T-helper 2 cell treated with Interferon-gamma antibody and Interleukin-4, amounts not matched to agents 5 μg/mL and 100 μg/mL, for 36 hours (primary cell): Measurements from ENCODE around the gene HNF1B.
A peak's percentile ranks its signal among the peaks of the same experiment; 100 is the strongest.

ENCODE experiments used
- DNase-seq: peaks from one replicate; pipeline ENCODE4 v3.0.0; 2021; ENCODE audit warnings: low spot score
- H3K27ac Mint-ChIP-seq: one replicate; pipeline ENCODE4 v1.8.0; 2021; ENCODE audit warnings: mild to moderate bottlenecking, mixed read lengths
- H3K27me3 Mint-ChIP-seq: one replicate; pipeline ENCODE4 v1.8.0; 2021; ENCODE audit warnings: low read depth, mixed read lengths
- H3K36me3 Mint-ChIP-seq: one replicate; pipeline ENCODE4 v1.8.0; 2021; ENCODE audit warnings: low read depth, mixed read lengths
- H3K4me1 Mint-ChIP-seq: one replicate; pipeline ENCODE4 v1.8.0; 2021; ENCODE audit warnings: low read depth, mixed read lengths
- H3K4me3 Mint-ChIP-seq: one replicate; pipeline ENCODE4 v1.8.0; 2022; ENCODE audit warnings: mild to moderate bottlenecking, moderate library complexity, mixed read lengths
- H3K9me3 Mint-ChIP-seq: one replicate; pipeline ENCODE4 v1.8.0; 2021; ENCODE audit warnings: mixed read lengths

The HNF1B gene

GRCh38 chr17:37750292-37750691, 5.4 kb upstream of the HNF1B start:
- Mint-ChIP-seq H3K9me3 (no peaks in the 10 kb centered on the region), H3K36me3 (peaks cover under 1% of the 10 kb centered on the region), H3K4me3 (no peak overlapping the region), H3K4me1 (peaks cover 32% of the 10 kb centered on the region), H3K27ac (no peak overlapping the region), H3K27me3 (peaks cover 31% of the 10 kb centered on the region)
- DNase-seq = no peak

- Mint-ChIP-seq H3K27ac (no peak overlapping the region), H3K27me3 (peaks cover 54% of the 10 kb centered on the region), H3K36me3 (peaks cover 3% of the 10 kb centered on the region), H3K9me3 (no peaks in the 10 kb centered on the region), H3K4me3 (no peak overlapping the region), H3K4me1 (peaks cover 28% of the 10 kb centered on the region)
- DNase-seq = no peak
Observed at GRCh38 chr17:37747222-37747621, 2.4 kb upstream of the HNF1B start.

GRCh38 chr17:37746617-37747016, 1.8 kb upstream of the HNF1B start:
- Mint-ChIP-seq H3K27ac (no peak overlapping the region), H3K4me1 (peaks cover 24% of the 10 kb centered on the region), H3K36me3 (peaks cover 3% of the 10 kb centered on the region), H3K4me3 (no peak overlapping the region), H3K9me3 (no peaks in the 10 kb centered on the region), H3K27me3 (peaks cover 59% of the 10 kb centered on the region)
- DNase-seq = no peak

GRCh38 chr17:37745801-37746426, 1.1 kb upstream of the HNF1B start:
- peaks cover 23% of the 10 kb centered on the region for H3K4me1 Mint-ChIP-seq
- no peaks in the 10 kb centered on the region for H3K9me3 Mint-ChIP-seq
- H3K4me3 Mint-ChIP-seq = no peak overlapping the region
- peaks cover 64% of the 10 kb centered on the region for H3K27me3 Mint-ChIP-seq
- peaks cover 3% of the 10 kb centered on the region for H3K36me3 Mint-ChIP-seq
- no peak for DNase-seq
- H3K27ac Mint-ChIP-seq = no peak overlapping the region

DNA sequence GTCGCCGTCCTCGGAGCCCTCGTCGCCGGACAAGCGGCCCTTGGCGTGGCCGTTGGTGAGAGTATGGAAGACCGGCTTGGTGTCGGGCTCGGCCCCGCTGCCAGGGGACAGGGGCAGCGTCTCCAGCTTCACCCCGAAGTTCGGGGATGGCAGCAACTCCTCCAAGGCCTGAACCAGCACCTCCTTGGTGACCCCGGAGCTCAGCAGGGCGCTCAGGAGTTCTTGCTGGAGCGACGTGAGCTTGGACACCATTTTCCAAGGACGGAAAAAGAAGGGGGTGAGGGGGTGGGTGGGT, 279 bp downstream of the HNF1B start:
- Mint-ChIP-seq H3K27me3 (peaks cover 77% of the 10 kb centered on the region), H3K4me1 (peaks cover 21% of the 10 kb centered on the region), H3K4me3 (peak overlapping the region; percentile 44), H3K9me3 (no peaks in the 10 kb centered on the region), H3K36me3 (peaks cover 3% of the 10 kb centered on the region), H3K27ac (peak overlapping the region; percentile 32)
- no peak for DNase-seq

- H3K9me3 Mint-ChIP-seq = no peaks in the 10 kb centered on the region
- H3K36me3 Mint-ChIP-seq = peaks cover 3% of the 10 kb centered on the region
- no peak for DNase-seq
- H3K27me3 Mint-ChIP-seq = peaks cover 82% of the 10 kb centered on the region
- H3K4me1 Mint-ChIP-seq = peaks cover 21% of the 10 kb centered on the region
- H3K27ac Mint-ChIP-seq = peak overlapping the region; percentile 32
- H3K4me3 Mint-ChIP-seq = peak overlapping the region; percentile 52
Observed at GRCh38 chr17:37743875-37744632, 805 bp downstream of the HNF1B start.

DNA sequence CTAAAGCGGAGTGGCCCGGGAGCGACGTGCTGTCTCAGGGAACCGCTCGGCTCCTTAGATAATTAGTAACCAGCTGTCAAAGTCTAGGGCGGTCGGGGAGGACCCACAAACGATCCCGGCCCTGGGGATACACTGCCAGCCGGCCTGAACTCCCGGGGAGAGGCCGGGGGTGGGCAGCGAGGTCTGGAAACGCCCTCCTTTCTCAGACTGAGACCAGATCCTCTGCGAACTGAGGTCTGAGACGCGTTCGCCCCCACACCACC, 1.3 kb downstream of the HNF1B start:
- H3K27ac Mint-ChIP-seq = no peak overlapping the region
- peaks cover 84% of the 10 kb centered on the region for H3K27me3 Mint-ChIP-seq
- peaks cover 3% of the 10 kb centered on the region for H3K36me3 Mint-ChIP-seq
- no peak for DNase-seq
- H3K9me3 Mint-ChIP-seq = no peaks in the 10 kb centered on the region
- peak overlapping the region; percentile 52 for H3K4me3 Mint-ChIP-seq
- peaks cover 21% of the 10 kb centered on the region for H3K4me1 Mint-ChIP-seq

DNA sequence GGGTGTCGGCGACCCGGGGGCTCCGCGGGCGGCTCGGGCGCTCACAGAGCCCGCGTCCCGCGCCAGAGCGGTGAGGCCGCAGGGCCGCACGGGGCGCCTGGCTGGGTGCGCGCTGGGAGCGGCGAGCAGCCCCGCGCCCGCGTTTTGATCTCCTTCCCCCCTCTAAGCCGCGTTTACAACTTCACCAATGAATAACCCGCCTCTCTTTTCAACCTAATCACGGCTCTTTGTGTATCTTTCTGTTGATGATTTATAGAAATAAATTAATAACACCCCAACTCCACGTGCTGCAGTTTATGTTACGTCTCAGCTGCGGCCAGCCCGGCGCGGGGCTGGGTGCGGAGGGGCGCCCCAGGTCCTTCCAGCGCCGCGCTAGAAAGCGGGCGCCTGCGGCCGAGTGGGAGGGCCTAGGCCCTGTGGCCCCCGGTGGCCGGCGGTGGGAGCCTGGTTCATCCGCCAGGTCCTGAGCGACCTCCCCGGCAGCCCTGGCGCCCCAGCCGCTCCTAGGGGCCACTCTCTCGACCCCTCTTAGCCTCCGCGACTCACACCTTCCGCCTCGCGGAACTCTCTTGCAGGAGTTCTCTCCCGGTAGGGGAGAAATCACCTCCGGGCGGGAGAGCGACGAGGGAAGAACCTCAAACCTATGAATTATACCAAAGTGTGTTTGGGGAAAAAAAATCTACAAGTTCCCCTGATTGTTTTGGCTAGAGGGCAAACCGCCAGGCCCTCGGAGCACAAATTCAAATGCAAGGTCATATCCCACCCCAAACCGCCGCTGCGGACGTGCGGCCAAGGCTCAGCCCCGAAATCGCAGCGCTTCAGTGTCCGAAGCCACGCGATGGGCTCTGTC, 1.9 kb downstream of the HNF1B start:
- Mint-ChIP-seq H3K27ac (no peak overlapping the region), H3K27me3 (peaks cover 88% of the 10 kb centered on the region), H3K4me1 (peaks cover 23% of the 10 kb centered on the region), H3K9me3 (no peaks in the 10 kb centered on the region), H3K4me3 (peak overlapping the region; percentile 52), H3K36me3 (peaks cover 3% of the 10 kb centered on the region)
- no peak for DNase-seq

- H3K4me1 Mint-ChIP-seq = peaks cover 18% of the 10 kb centered on the region
- H3K27ac Mint-ChIP-seq = no peak overlapping the region
- no peaks in the 10 kb centered on the region for H3K9me3 Mint-ChIP-seq
- H3K27me3 Mint-ChIP-seq = peaks cover 84% of the 10 kb centered on the region
- DNase-seq = no peak
- peaks cover 3% of the 10 kb centered on the region for H3K36me3 Mint-ChIP-seq
- H3K4me3 Mint-ChIP-seq = peak overlapping the region; percentile 75
Observed at GRCh38 chr17:37742116-37742761, 2.6 kb downstream of the HNF1B start.

GRCh38 chr17:37741341-37742115, 3.3 kb downstream of the HNF1B start:
- H3K9me3 Mint-ChIP-seq = no peaks in the 10 kb centered on the region
- no peak overlapping the region for H3K27ac Mint-ChIP-seq
- H3K36me3 Mint-ChIP-seq = peaks cover 3% of the 10 kb centered on the region
- DNase-seq = no peak
- H3K4me1 Mint-ChIP-seq = peaks cover 15% of the 10 kb centered on the region
- H3K27me3 Mint-ChIP-seq = peaks cover 83% of the 10 kb centered on the region
- H3K4me3 Mint-ChIP-seq = peak overlapping the region; percentile 52

- H3K36me3 Mint-ChIP-seq = peaks cover 3% of the 10 kb centered on the region
Observed at GRCh38 chr17:37740915-37741314, 3.9 kb downstream of the HNF1B start.

DNA sequence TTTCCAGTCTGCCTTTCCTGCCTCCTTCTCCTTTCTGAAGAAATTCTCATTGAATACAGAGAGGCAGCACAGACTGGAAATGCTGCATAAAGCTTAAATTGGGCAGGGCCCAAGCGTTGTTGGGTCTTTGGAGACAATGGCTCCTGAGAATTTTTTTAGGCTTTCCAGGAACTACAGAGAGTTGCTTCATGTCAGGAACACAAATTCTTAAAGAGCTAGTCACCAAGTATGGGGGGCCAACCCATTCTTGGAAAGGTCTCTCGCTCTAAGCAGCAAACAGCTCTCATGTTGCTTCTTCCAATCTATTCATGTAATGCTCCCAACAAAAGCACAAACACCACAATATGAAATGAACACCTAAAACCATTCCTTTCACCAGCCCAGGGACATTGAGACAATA, 6.9 kb downstream of the HNF1B start:
- H3K9me3 Mint-ChIP-seq = no peaks in the 10 kb centered on the region
- no peak overlapping the region for H3K4me3 Mint-ChIP-seq
- no peak for DNase-seq
- peaks cover 57% of the 10 kb centered on the region for H3K27me3 Mint-ChIP-seq
- peaks cover 5% of the 10 kb centered on the region for H3K4me1 Mint-ChIP-seq
- H3K36me3 Mint-ChIP-seq = no peaks in the 10 kb centered on the region
- H3K27ac Mint-ChIP-seq = no peak overlapping the region

More at GRCh38 chr17:37740915-37741314, 3.9 kb downstream of the HNF1B start:
- Mint-ChIP-seq H3K9me3 (no peaks in the 10 kb centered on the region), H3K27me3 (peaks cover 81% of the 10 kb centered on the region), H3K4me3 (no peak overlapping the region), H3K4me1 (peaks cover 14% of the 10 kb centered on the region), H3K27ac (no peak overlapping the region)
- no peak for DNase-seq

GRCh38 chr17:37737081-37737480, 7.8 kb downstream of the HNF1B start:
- Mint-ChIP-seq H3K36me3 (no peaks in the 10 kb centered on the region), H3K27ac (no peak overlapping the region), H3K9me3 (no peaks in the 10 kb centered on the region), H3K4me3 (no peak overlapping the region), H3K4me1 (peaks cover 5% of the 10 kb centered on the region), H3K27me3 (peaks cover 53% of the 10 kb centered on the region)
- no peak for DNase-seq
